Activated T-cell treated with anti-CD3 and anti-CD28 coated beads for 4 hours (primary cell): ENCODE results near the gene CCDC183.
"Not testable (repeated sequence)": the region's sequence is repeated elsewhere in the genome, so short reads cannot be mapped to it uniquely, and the experiment has no call there.

Experiments
- DNase-seq: peaks from one replicate; pipeline ENCODE4 v3.0.0-alpha.2; 2020

The CCDC183 gene

DNA sequence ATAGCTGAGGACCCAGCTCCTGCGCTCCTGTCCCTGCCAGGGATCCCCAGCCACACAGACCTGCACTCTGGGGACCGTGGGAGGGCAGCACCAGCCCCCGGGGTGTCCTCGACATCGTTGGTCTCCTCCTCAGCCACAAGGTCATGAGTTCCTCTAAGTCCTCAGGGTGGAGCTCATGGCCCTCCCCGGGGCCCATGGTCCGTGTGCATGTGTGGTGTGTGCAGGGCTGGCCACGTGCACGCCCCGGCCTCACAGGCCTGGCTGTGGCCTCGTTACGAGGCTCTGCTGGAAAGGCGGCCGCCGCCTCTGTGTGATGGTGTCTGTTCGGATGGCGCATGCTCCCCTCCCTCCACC, 30.0 kb downstream of the CCDC183 start:
- no peak for DNase-seq

- DNase-seq = no peak
These were observed 30.8 kb downstream of the CCDC183 start for GRCh38 chr9:136826703-136827582.

GRCh38 chr9:136827794-136828473, 31.8 kb downstream of the CCDC183 start:
- no peak for DNase-seq

DNA sequence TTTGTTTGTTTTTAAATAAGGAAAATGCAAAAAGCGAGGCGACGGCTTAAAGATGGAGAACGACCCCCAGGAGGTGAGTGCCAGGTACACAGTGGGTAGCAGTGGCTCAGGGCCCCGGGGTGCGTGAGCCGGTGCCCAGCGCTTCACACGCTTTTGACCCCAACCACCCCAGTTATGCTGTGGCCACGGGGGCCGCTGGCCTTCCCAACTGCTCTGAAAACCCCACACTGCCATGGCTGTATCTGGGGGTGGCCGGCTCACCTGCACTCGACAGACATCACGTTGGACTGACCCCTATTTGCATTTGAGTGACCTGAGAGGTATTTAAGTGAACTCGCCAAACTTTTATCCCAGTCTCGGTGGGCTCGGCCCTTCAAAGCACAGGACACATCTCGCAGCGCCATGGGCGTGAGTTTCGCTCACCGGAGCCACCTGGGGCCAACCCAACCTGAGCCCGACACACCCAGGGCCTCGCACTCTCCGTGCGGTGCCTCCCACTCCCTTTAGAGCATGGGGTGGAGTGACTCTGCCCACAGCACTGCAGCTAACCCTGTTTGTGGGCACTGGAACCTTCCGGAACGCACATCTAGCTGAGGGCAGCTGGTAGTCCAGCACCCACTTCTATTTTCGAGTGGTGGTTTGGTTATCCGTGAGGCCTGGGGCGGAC, 32.5 kb downstream of the CCDC183 start:
- no peak for DNase-seq

DNA sequence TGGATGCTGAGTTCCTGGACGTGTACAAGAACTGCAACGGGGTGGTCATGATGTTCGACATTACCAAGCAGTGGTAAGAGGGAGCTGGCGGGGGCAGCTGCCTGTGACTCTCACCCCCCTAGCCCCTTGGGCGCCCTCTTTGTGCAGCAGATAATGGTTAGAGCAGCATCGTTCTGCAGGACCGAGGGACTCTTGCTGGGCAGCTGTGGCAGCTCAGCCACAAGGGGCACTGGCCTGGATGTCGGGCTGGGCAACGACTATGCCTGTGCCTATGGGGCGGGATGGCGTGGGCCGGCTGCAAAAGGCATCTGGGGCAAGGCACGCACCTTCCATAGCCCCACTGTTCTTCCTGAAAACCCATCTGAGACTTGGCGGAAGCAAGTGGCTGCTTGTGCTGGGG, 33.3 kb downstream of the CCDC183 start:
- no peak for DNase-seq

- DNase-seq = no peak
These were observed 34.1 kb downstream of the CCDC183 start for GRCh38 chr9:136829981-136830885.

DNA sequence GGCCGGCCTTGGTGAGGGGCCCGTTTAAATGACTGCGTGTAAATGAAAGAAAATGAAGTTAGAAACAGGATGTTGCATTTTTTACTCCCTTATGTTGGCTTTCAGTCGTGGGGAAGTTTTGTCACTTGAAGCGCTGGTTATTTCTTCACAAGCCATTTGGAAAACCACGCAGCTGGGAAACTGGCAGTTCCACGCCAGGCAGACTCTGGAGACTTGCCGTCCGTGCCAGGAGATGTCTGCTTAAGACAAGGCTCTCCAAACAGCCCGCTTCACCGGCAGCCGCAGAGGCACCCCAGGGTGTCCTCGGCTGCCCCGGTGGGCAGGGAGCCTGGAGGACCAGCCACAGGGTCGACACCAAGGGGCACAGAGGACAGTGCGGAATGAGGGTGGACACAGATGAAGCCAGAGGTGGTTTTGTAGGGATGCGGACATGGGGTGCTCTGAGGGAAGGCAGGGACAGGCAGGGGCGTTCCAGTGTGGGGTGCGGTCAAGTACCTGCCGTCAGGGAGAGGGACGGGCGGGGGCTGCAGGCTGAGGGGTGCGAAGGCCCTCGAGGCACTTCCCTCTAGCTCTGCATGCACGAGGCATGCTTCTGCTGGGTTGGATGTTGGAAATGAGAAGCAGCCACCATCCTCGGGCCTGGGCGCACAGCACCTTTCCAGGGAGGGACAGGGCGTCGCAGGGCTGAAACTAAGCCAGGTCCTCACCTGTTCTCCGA, 35.0 kb downstream of the CCDC183 start:
- DNase-seq = no peak

DNA sequence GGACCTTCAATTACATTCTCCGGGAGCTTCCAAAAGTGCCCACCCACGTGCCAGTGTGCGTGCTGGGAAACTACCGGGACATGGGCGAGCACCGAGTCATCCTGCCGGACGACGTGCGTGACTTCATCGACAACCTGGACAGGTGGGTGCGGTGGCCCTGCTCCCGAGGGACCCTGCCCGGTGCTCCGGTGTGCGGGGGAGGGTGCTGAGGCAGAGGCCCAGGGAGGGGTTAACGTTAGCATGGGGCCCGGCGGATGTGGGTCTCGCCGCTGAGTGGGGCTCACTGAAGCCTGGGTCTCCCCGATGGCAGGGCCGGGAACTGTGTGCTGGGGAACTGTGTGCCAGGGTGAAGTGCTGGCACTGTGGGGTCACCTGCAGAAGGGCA, 35.6 kb downstream of the CCDC183 start:
- no peak for DNase-seq

- no peak for DNase-seq
These were observed 36.4 kb downstream of the CCDC183 start for GRCh38 chr9:136832581-136832980.

GRCh38 chr9:136833381-136834048, 37.4 kb downstream of the CCDC183 start:
- DNase-seq = not testable (repeated sequence)

DNA sequence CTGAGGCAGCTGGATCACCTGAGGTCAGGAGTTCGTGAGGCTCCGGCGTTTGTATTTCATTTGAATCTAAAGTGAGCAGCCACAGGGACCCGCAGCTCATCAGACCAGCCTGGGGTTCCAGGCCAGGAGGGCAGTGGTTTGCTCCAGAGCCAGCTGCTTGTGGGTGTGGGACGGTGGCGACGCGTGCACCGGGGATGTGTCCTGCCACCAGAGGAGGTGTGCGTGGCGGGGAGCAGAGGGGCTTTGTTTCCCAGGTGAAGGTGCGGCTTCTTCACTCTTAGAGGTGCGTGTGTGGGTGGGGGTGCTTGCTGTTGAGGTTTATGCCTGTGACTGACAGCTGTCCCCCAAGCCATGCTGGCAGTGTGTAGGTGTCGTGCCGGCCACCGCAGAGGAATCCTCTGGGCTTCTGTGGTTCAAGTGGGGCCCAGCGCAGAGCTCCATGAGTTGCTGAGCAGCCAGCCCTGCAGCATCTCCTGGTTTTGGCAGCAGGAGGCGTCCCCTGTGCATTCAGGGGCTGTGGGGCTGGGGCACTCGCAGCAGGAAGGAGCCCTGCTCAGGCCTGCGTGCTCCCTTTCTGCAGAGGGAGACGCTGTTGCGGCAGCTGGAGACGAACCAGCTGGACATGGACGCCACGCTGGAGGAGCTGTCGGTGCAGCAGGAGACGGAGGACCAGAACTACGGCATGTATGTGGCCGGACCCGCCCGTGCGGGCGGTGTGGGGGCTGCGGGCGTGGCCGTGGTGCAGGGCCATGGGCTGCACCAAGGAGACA, 39.2 kb downstream of the CCDC183 start:
- no peak for DNase-seq

DNA sequence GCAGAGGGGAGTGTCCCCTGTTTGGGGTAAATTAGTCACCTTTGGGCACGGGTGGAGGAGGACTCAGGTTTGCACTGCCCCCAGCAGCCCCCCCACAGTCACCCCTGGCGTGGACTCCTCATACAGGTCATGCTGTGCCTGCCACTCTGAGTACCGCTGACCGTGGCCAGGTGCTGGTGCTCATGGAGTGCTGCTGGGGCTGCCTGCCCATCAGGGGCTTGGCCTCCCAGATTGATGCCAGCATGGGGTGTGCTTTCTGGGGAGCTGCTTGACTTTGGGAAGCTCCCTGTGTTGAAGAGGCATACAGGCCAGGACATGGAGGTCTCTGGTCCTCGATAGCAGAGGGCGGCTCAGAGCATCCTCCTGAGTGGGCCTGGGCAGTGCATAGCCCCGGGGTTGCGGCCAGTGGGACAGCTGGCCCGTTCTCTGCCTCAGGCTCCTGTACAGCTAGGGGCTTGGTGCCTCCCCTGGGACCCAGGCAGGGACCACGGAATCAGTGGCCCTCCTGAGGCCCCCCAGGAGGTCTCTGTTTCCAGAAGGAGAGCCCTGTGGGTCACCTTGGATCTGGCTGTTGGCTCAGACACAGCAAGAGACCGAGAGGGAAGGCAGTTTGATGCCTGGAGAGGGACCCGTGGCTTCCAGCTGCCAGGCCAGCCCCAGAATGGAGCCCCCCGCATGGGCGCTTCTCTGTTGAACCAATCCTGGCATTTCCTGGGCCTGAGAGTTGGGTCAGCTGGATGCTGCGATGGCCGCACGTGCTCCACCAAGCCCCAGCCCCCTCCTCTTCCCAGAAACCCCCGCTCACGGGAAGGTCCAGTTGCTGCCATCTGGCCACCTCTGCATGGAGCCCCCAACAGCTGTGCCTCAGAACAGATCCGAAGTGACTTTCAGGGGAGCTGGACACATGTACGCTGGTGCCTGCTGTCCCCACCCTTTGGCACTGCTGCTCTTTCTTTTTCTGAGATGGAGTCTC, 40.1 kb downstream of the CCDC183 start:
- no peak for DNase-seq

DNA sequence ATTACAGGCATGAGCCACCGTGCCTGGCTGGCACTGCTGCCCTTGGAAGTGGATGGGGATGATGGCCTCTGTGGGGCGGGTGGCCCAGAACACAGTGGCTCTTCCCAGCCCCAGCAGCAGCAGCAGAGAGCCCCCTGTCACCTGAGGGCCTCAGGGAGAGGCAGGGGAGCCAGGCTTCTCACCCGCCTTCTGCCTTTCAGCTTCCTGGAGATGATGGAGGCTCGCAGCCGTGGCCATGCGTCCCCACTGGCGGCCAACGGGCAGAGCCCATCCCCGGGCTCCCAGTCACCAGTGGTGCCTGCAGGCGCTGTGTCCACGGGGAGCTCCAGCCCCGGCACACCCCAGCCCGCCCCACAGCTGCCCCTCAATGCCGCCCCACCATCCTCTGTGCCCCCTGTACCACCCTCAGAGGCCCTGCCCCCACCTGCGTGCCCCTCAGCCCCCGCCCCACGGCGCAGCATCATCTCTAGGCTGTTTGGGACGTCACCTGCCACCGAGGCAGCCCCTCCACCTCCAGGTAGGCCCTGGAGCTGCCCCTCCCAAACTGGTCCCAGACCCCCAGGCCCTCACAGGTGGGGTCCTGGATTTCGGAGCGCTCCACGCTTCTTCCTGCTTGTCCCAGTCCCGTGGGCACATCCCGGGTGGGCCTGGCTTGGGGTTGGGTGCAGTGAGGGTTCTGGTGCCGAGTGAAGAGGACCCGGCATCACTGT, 41.2 kb downstream of the CCDC183 start:
- DNase-seq = no peak

- DNase-seq = not testable (repeated sequence)
These were observed 41.7 kb downstream of the CCDC183 start for GRCh38 chr9:136837856-136838277.

- no peak for DNase-seq
These were observed 42.4 kb downstream of the CCDC183 start for GRCh38 chr9:136838314-136839228.

- DNase-seq = no peak
These were observed 43.3 kb downstream of the CCDC183 start for GRCh38 chr9:136839229-136840139.
